HUDEP-2 (cell line): ENCODE measurements around the gene PDE6A.
"Not testable (repeated sequence)": the region's sequence is repeated elsewhere in the genome, so short reads cannot be mapped to it uniquely, and the experiment has no call there.

Source experiments
- DNase-seq, 76 experiments: peaks; one replicate each; lab custom pipeline; 2025; ENCODE audit not compliant: unreplicated experiment in 76 of 76; lab: John Stamatoyannopoulos, UW

The PDE6A gene

GRCh38 chr5:149898811-149899210 is 45.8 kb downstream of the PDE6A start:
- no peak for DNase-seq

DNA sequence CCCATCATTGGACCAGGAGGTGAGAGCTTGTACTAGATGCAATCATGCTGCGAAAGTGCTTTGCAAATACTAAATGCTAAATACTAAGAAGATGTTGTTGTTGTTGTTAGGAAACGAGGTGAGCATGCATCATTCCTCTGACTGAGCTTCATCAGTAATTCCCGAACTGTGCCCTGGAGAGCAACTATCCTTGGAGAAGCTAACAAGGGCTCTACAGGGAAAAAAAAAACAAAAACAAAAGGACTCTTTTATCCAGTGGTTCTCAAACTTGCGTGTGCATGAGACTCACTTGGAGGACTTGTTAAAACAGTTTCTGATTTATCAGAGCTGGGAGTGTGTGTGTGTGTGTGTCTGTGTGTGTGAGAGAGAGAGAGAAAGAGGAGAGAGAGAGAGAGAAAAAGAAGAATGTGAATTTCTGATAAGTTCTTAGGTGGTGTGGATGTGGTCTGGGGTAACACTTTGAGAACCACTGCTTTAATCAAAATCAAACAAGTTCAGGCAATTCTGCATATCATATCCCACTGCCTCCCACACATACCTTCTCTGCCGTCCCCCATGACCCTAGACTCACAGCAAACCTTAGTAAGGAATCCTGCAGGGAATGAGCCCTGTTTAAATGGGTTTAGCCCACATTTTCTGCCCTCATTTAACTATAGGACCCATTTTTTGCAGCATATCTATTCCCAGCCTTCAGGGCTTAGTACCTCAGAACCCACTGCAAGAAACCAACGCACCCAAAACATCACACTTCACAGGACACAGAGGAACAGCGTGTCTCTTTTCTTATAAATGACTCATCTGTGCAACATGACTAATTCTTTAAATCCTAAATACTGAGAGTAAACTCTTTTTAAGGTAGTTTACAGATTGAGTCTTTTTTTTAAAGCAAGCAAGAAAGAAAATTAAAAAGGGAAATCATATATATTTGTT is 48.9 kb downstream of the PDE6A start:
- DNase-seq: no peak

- no peak for DNase-seq
These were observed 50.4 kb downstream of the PDE6A start for GRCh38 chr5:149894237-149894636.

GRCh38 chr5:149893403-149893931 is 51.1 kb downstream of the PDE6A start:
- DNase-seq: no peak

DNA sequence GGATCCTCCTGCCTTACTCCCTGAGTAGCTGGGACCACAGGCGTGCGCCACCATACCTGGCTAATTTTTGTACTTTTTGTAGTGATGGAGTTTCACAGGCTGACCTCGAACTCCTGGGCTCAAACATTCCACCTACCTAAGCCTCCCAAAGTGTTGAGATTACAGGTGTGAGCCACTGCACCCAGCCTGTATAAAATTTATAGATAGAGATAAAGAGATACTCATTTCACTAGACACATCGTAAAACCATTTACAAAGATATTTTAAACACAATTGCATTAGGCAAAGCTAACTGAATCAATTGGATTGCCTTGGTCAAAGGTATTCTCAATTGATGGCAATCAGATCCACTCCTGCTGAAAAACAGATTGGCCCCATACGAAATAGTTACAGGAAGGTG is 52.0 kb downstream of the PDE6A start:
- DNase-seq: no peak

GRCh38 chr5:149888280-149888679 is 56.3 kb downstream of the PDE6A start:
- no peak for DNase-seq

GRCh38 chr5:149887622-149888183 is 56.9 kb downstream of the PDE6A start:
- DNase-seq: peak in 73 of 76 experiments; percentile 35 to 93 (median 78)

- DNase-seq: no peak
These were observed 57.7 kb downstream of the PDE6A start for GRCh38 chr5:149886692-149887470.

GRCh38 chr5:149886060-149886459 is 58.5 kb downstream of the PDE6A start:
- no peak for DNase-seq

DNA sequence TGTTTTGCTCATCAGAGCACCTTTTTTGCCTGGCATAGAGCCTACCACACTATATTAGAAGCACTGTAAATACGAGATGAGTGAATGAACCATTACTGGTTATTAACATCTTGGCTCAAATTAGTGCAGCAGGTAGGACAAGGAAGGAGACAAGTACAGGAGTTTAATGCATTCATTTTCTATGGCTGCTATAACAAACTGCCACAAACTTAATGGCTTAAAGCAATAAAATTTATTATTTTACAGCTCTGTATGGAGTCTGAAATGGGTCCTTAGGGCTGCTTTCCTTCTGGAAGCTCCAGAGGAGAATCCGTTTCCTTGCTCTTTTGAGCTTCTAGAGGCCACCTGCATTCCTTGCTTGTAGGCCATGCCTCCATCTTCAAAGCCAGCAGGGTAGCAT is 59.1 kb downstream of the PDE6A start:
- no peak for DNase-seq

GRCh38 chr5:149883550-149883949 is 61.0 kb downstream of the PDE6A start:
- no peak for DNase-seq

- DNase-seq: not testable (repeated sequence)
These were observed 62.0 kb downstream of the PDE6A start for GRCh38 chr5:149882633-149883032.

DNA sequence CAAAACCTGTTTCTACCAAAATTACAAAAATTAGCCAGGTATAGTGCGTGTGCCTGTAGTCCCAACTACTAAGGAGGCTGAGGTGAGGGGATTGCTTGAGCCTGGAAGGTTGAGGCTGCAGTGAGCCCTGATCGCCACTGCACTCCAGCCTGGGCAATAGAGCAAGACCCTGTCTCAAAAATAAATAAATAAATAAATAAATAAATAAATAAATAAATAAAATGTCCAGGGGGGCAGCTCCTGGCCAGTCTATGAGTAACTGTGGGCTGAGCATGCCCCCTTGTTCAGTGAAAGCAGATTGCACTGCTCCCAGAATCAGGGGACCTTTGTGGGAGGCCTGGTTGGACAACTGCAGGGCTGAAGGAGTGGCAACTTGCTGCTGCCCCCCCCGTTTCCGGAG is 62.7 kb downstream of the PDE6A start:
- no peak for DNase-seq

DNA sequence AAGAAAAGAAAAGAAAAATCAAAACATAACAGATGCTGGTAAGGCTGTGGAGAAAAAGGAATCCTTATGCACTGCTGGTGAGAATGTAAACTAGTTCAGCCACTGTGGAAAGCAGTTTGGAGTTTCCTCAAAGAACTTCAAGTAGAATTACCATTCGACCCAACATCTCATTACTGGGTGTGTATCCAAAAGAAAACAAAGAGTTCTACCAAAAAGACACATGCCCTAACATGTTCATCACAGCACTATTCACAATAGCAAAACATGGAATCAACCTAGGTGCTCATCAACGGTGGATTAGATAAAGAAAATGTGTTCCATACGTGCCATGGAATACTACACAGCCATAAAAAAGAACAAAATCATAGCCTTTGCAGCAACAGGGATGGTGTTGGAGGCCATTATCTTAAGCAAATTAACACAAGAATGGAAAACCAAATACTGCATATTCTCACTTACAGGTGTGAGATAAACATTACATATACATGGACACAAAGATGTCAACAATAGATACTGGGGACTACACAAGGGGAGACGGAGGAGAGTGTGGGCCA is 63.4 kb downstream of the PDE6A start:
- DNase-seq: no peak

- not testable (repeated sequence) for DNase-seq
These were observed 65.0 kb downstream of the PDE6A start for GRCh38 chr5:149879593-149879992.

DNA sequence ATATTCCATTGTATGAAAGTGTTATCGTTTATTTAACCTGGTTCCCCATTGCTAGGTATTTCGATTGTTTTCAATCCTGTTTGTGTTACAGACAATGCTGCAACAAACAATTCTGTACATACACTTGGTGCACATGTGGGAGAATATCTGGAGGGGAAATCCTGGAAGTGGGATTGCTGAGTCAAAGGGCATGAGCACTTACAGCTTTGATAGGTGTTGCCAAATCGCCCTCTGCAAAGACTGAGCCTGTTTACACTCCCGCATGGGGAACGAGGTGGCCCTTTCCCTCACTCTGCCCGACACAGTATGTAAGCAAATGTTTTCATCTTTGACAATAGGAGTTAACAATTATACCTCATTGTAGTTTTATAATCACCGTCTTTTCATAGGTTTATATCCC is 66.2 kb downstream of the PDE6A start:
- DNase-seq: no peak

GRCh38 chr5:149873896-149874295 is 70.7 kb downstream of the PDE6A start:
- no peak for DNase-seq

- no peak for DNase-seq
These were observed 72.1 kb downstream of the PDE6A start for GRCh38 chr5:149872351-149873040.

DNA sequence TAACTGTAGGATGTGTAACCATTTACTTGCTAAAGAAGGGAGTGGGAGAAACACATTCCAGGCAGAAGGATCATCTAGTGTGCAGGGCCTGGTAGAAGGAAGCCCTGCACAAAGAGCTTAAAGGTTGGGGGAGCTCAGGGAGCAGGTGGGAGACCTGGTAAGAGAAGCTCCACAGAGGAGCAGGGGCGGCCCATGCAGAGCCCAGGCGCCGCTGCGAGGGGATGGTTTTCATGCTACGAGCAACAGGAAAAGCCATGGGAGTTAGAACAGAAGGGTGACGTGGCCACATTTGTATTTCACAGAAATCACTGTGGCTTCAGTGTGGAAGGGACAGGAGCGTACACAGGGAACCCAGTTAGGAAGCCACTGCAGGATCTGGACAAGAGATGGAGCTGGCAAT is 73.1 kb downstream of the PDE6A start:
- DNase-seq: no peak

DNA sequence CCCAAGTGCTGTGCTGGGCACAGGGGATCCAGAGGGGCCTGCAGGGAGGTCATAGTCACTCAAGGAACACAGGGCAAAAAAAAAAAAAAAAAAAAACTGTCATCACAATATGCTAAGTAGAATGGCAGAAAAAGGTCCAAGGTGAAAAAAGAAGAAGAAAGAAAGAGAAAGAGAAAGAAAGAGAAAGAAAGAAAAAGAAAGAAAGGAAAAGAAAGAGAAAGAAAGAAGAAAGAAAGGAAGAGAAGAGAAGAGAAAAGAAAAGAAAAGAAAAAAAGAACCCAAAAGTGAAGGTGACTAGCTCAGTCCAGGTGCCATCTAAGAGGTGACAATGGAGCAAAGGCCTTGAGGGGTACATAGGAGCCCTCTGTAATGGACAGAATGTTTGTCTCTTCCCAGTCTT is 73.9 kb downstream of the PDE6A start:
- no peak for DNase-seq
